Bronchial smooth muscle cell (primary cell): Measurements from ENCODE around the gene ZNF549. TPM values are rescaled to one million over a fixed set of nuclear protein-coding genes. Genes with fewer than 3 reads are reported as not detected.

ENCODE experiments used
- total RNA-seq: library from RNA; depleted of rRNA; stranded (reverse); fragments of >200 nt; gene quantifications from 2 replicates; pipeline ENCODE4 v1.2.1, GENCODE V29; 2014

The ZNF549 gene
- total RNA-seq, result 4.3 and 5.4 TPM in 2 replicates

DNA sequence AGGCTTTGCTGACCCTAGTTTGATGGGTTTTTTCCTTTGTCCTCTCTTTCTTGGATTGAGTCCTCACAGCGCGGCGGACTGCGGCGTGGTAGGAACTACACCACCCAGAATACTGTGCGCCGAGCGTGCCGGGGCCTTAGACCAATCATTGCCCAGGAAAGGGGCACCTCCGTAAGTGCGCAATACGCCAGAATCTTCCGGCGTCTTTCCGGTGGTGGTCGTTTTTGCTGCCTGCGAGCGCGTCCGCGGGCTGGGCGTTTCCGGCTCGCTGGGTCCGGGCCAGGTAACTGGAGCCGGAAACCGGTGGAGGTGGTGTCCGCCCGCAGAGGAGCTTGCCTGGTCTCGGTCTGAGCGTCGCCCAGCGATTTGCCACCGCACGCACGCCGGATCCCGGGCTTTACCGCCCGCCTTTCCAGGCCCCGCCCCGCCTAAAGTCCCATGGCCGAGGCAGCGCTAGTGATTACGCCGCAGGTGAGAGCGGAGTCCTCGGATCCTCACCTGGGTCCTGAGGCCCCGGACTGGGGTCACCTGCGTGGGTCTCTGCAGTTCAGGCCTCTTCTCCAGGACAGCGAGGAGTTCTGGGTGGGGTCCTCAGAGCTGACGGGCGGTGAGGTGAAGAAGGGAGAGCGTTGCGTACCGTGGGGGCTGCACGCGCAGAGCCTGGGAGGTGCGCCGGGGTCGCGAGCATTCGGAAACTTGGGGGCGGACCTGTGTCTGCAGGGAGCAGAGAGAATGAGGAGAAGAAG, at the start of gene ZNF549:
Gene ZNF549, plus strand, starts transcription at position 221 of the 746 bp plus-strand sequence. Its CDS starts 218 bp downstream, at position 439.

DNA sequence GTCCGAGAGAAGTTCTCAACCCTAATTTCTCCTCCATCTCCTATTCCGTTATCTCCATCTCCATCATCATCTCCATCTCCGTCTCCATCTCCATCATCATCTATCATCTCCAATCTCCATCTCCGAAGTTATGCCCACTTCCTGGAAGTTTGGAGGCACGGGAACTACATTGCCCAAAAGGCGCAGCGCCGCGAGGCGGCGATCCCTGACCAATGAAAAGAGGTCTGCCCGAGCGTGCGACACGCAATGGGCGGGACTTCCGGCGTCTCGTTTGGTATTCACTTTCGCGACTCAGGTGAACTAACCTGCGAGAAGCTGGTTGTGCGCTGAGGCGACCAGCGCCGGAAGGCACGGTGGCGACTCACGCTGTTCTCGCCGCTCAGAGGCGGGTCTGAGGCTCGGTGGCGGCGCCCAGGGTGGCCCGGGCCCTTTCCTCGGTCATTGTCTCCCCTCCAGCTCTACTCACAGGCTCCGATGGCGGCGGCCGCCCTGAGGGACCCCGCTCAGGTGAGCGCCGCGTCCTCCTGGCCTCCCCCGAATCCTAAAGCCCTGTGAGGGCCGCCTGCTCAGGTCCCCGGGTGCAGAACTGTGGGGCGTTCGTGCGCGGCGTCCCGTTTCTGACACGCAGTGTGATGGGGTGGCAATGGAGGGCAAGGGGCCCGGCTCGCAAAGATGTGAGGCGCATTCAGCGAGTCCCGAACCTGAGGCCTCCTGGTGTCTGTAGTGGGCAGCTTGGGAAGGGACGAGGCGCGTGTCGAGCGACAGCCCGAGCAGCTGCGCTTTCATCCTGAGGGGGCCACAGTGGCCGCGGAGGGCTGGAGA, 39.5 kb upstream of the ZNF549 start, which contains the start of gene ZNF419:
Gene ZNF419, plus strand, starts transcription at position 274 of the 822 bp plus-strand sequence. Its CDS starts 201 bp downstream, at position 475.

DNA sequence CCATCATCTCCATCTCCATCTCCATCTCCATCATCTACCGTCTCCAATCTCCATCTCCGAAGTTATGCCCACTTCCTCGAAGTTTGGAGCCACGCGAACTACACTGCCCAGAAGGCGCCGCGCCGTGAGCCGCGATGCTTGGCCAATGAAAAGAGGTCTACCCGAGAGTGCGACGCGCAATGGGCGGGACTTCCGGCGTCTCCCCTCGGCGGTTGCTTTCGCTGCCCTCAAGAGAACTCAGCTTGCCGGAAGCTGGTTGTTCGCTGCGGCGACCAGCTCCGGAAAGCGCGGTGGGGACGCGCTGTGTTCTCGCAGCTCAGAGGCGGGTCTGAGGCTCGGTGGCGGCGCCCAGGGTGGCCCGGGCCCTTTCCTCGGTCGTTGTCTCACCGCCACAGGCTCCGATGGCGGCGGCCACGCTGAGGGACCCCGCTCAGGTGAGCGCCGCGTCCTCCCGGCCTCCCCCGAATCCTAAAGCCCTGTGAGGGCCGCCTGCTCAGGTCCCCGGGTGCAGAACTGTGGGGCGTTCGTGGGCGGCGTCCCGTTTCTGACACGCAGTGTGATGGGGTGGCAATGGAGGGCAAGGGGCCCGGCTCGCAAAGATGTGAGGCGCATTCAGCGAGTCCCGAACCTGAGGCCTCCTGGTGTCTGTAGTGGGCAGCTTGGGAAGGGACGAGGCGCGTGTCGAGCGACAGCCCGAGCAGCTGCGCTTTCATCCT, 27.3 kb upstream of the ZNF549 start, which contains the start of gene ZNF773:
Gene ZNF773, plus strand, starts transcription at position 259 of the 716 bp plus-strand sequence. Its CDS starts 143 bp downstream, at position 402.

GRCh38 chr19:57559404-57560025, 32.4 kb downstream of the ZNF549 start, which contains the start of gene ZNF550:
ZNF550 (minus strand) TSS chr19:57559863; CDS start chr19:57559682, 181 bp downstream.

GRCh38 chr19:57578487-57579205, 51.5 kb downstream of the ZNF549 start, which contains the start of gene ZNF416:
ZNF416 (minus strand) TSS chr19:57578911; CDS start chr19:57578704, 207 bp downstream.

DNA sequence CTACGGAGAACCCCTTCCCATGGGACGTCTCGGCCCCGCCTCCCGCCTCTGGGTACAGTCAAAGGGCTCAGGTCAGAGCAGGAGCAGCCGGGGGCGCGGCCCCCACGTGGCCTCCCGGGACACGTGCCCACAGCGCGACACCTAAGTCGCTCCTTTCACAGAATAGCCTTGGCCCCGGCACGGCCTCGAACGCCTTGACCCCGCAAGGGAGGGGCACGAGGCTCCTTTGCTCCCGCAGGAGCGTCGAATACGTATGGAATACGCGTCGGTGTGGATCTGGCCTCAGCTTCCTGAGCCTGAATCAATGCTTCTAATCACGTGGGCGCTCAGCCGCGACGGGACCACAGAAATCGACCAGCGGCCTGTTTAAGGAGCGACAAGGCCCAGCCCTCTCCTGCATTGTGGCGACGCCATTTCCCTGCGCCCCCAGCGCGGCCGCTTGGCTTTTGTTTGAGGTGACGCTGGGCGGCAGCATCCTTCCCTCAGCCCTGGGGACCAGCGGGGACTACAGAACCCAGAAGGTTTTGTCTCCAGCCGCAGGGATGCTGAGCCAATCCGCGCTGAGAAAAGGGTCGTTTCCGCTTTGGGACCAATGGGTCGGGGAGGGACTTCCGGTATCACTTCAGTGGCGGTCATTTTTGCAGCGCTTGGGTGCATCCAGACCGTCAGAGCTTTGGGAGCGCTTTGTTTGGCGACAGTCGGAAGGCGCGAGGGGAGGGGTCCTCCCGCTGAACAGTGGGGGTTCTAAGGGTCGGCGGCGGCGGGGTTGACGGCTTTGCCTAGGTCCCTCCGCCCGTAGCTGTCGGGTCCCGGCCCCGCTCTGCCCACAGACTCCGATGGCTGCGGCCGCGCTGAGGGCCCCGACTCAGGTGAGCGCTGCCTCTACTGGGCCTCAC, 56.6 kb downstream of the ZNF549 start, which contains the start of gene ZIK1:
Gene ZIK1, plus strand, starts transcription at position 625 of the 896 bp plus-strand sequence. Its CDS starts 212 bp downstream, at position 837.

DNA sequence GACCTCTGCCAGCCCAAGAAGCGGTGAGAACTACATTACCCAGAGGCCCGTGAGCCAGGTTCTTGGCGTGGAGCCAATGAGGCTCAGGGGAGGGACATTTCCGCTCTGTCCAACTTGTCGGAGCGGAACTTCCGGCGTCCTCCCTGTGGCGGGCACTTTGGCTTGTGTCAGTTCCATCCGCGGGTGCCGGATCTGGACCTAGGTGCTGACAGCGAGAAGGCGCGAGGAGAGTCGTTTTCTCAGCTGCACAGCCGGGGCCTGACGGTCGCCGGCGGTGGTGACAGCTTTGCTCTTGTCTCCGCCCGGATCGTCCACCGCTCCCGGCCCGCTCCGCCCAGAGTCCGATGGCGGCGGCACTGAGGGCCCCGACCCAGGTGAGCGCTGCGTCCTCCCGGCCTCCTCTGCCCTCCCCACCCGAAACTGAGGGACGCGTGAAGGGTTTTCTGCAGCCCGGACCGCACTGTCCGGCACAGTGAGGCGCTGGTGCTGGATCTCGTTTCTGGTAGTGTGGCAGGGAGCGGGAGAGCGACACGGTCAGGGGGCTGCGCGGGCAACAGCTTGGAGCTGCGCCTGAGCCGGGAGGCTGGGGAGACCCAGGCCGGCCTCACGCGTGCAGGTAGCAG, 72.7 kb downstream of the ZNF549 start, which contains the start of gene ZNF530:
Gene ZNF530, plus strand, starts transcription at position 125 of the 623 bp plus-strand sequence. CDS start 4,461 bp downstream, outside the sequence.

Other genes with a start within 250 kb of the ZNF549 start
- gene ZNF460, start 246.9 kb upstream of the ZNF549 start, total RNA-seq, result 43.7 and 67.3 TPM in 2 replicates
- 7.1 and 7.3 TPM in 2 replicates for gene ZNF543, start 206.9 kb upstream of the ZNF549 start, total RNA-seq
- gene ZNF304, start 176.1 kb upstream of the ZNF549 start, total RNA-seq, result 9.1 and 13.6 TPM in 2 replicates
- gene TRAPPC2B, start 163.8 kb upstream of the ZNF549 start, total RNA-seq, result 11.9 and 12.9 TPM in 2 replicates
- 4.6 and 8.1 TPM in 2 replicates for gene ZNF547, start 163.8 kb upstream of the ZNF549 start, total RNA-seq
- gene ZNF548, start 137.5 kb upstream of the ZNF549 start, total RNA-seq, result 20.3 and 27.6 TPM in 2 replicates
- 10.6 and 17.0 TPM in 2 replicates for gene ZNF17, start 116.2 kb upstream of the ZNF549 start, total RNA-seq
- 6.8 and 8.3 TPM in 2 replicates for gene ZNF749, start 92.0 kb upstream of the ZNF549 start, total RNA-seq
- 0.34 and 0.95 TPM in 2 replicates for gene VN1R1, start 70.2 kb upstream of the ZNF549 start, total RNA-seq
- 13.3 and 22.4 TPM in 2 replicates for gene ZNF772, start 49.8 kb upstream of the ZNF549 start, total RNA-seq
- gene ZNF419, start 39.6 kb upstream of the ZNF549 start, total RNA-seq, result 14.2 and 14.5 TPM in 2 replicates
- gene ZNF773, start 27.4 kb upstream of the ZNF549 start, total RNA-seq, result 15.6 and 17.2 TPM in 2 replicates
- gene ZNF550, start 32.5 kb downstream of the ZNF549 start, total RNA-seq, result 8.6 and 8.8 TPM in 2 replicates
- gene ZNF416, start 51.6 kb downstream of the ZNF549 start, total RNA-seq, result 4.4 and 5.5 TPM in 2 replicates
- gene ZIK1, start 56.8 kb downstream of the ZNF549 start, total RNA-seq, result 5.2 and 7.7 TPM in 2 replicates
- gene ZNF530, start 72.5 kb downstream of the ZNF549 start, total RNA-seq, result 1.6 and 3.0 TPM in 2 replicates
- gene ZNF134, start 86.9 kb downstream of the ZNF549 start, total RNA-seq, result 15.9 and 19.7 TPM in 2 replicates
- gene ZNF211, start 105.8 kb downstream of the ZNF549 start, total RNA-seq, result 8.8 and 11.2 TPM in 2 replicates
- gene ZSCAN4, start 141.6 kb downstream of the ZNF549 start, total RNA-seq, result not detected in 2 replicates
- 4.4 and 4.6 TPM in 2 replicates for gene ZNF551, start 154.6 kb downstream of the ZNF549 start, total RNA-seq
- gene ZNF154, start 181.8 kb downstream of the ZNF549 start, total RNA-seq, result 2.8 and 6.1 TPM in 2 replicates
- gene ZNF671, start 200.3 kb downstream of the ZNF549 start, total RNA-seq, result 12.0 and 12.1 TPM in 2 replicates
- gene ZNF776, start 219.5 kb downstream of the ZNF549 start, total RNA-seq, result 16.1 and 17.8 TPM in 2 replicates
- 15.0 and 17.8 TPM in 2 replicates for gene ZNF586, start 242.3 kb downstream of the ZNF549 start, total RNA-seq